ENCODE data around the gene CNTNAP5.

Gene CNTNAP5

GRCh38 chr2:124867247-124867646 lies 842.2 kb downstream of the CNTNAP5 start:
- DNase-seq, result no peak

- DNase-seq, result no peak
Observed at GRCh38 chr2:124874219-124874618, 849.1 kb downstream of the CNTNAP5 start.

GRCh38 chr2:124874676-124875075 lies 849.6 kb downstream of the CNTNAP5 start:
- no peak for DNase-seq

GRCh38 chr2:124875627-124876244 lies 850.6 kb downstream of the CNTNAP5 start:
- DNase-seq, result no peak

GRCh38 chr2:124877141-124877577 lies 852.1 kb downstream of the CNTNAP5 start:
- DNase-seq, result no peak

- DNase-seq, result no peak
Observed at GRCh38 chr2:124879640-124880039, 854.6 kb downstream of the CNTNAP5 start.

GRCh38 chr2:124880995-124881394 lies 855.9 kb downstream of the CNTNAP5 start:
- no peak for DNase-seq

GRCh38 chr2:124882423-124882822 lies 857.3 kb downstream of the CNTNAP5 start:
- no peak for DNase-seq

- no peak for DNase-seq
Observed at GRCh38 chr2:124883595-124883994, 858.5 kb downstream of the CNTNAP5 start.

- DNase-seq, result no peak
Observed at GRCh38 chr2:124884315-124884714, 859.2 kb downstream of the CNTNAP5 start.

- no peak for DNase-seq
Observed at GRCh38 chr2:124886216-124886615, 861.1 kb downstream of the CNTNAP5 start.

- DNase-seq, result no peak
Observed at GRCh38 chr2:124887466-124887865, 862.4 kb downstream of the CNTNAP5 start.

- DNase-seq, result no peak
Observed at GRCh38 chr2:124888431-124888830, 863.3 kb downstream of the CNTNAP5 start.

GRCh38 chr2:124894199-124894598 lies 869.1 kb downstream of the CNTNAP5 start:
- no peak for DNase-seq

- no peak for DNase-seq
Observed at GRCh38 chr2:124898827-124899226, 873.7 kb downstream of the CNTNAP5 start.

- DNase-seq, result no peak
Observed at GRCh38 chr2:124908411-124908810, 883.3 kb downstream of the CNTNAP5 start.

GRCh38 chr2:124911560-124911959 lies 886.5 kb downstream of the CNTNAP5 start:
- DNase-seq, result no peak

- DNase-seq, result no peak
Observed at GRCh38 chr2:124913868-124914267, 888.8 kb downstream of the CNTNAP5 start.

GRCh38 chr2:124915567-124915966 lies 890.5 kb downstream of the CNTNAP5 start:
- DNase-seq, result no peak

GRCh38 chr2:124919296-124919695 lies 894.2 kb downstream of the CNTNAP5 start:
- no peak for DNase-seq

GRCh38 chr2:124920448-124920847 lies 895.4 kb downstream of the CNTNAP5 start:
- no peak for DNase-seq

GRCh38 chr2:124921191-124921590 lies 896.1 kb downstream of the CNTNAP5 start:
- DNase-seq, result no peak

GRCh38 chr2:124923097-124923496 lies 898.0 kb downstream of the CNTNAP5 start:
- DNase-seq, result no peak

GRCh38 chr2:124933883-124934282 lies 908.8 kb downstream of the CNTNAP5 start:
- no peak for DNase-seq

- DNase-seq, result no peak
Observed at GRCh38 chr2:124953921-124954320, 928.8 kb downstream of the CNTNAP5 start.
